Activated naive CD4-positive, alpha-beta T cell treated with anti-CD3 and anti-CD28 coated beads, Interleukin-2, amount 50 U/mL, for 24 hours (primary cell): ENCODE results near the gene KPNA6.
"Not testable (repeated sequence)": the region's sequence is repeated elsewhere in the genome, so short reads cannot be mapped to it uniquely, and the experiment has no call there.

Source experiments
- H3K27ac Mint-ChIP-seq: one replicate; pipeline ENCODE4 v1.8.0; 2021; ENCODE audit warnings: mild to moderate bottlenecking, mixed read lengths
- H3K27me3 Mint-ChIP-seq: one replicate; pipeline ENCODE4 v1.8.0; 2021; ENCODE audit warnings: mixed read lengths
- H3K36me3 Mint-ChIP-seq: one replicate; pipeline ENCODE4 v1.8.0; 2021; ENCODE audit warnings: mixed read lengths
- H3K4me1 Mint-ChIP-seq: one replicate; pipeline ENCODE4 v1.8.0; 2021; ENCODE audit warnings: mixed read lengths
- H3K4me3 Mint-ChIP-seq: one replicate; pipeline ENCODE4 v1.8.0; 2021; ENCODE audit warnings: mild to moderate bottlenecking, mixed read lengths
- H3K9me3 Mint-ChIP-seq: one replicate; pipeline ENCODE4 v1.8.0; 2021; ENCODE audit warnings: mixed read lengths

The KPNA6 gene

GRCh38 chr1:32115496-32115895 lies 7.6 kb downstream of the KPNA6 start:
- Mint-ChIP-seq H3K4me3 (no peak overlapping the region), H3K27ac (no peak overlapping the region), H3K27me3 (no peaks in the 10 kb centered on the region), H3K36me3 (peaks cover 4% of the 10 kb centered on the region), H3K4me1 (peaks cover 71% of the 10 kb centered on the region), H3K9me3 (no peaks in the 10 kb centered on the region)

GRCh38 chr1:32116531-32116930 lies 8.7 kb downstream of the KPNA6 start:
- peaks cover 6% of the 10 kb centered on the region for H3K36me3 Mint-ChIP-seq
- H3K4me3 Mint-ChIP-seq, result no peak overlapping the region
- H3K27ac Mint-ChIP-seq, result no peak overlapping the region
- H3K4me1 Mint-ChIP-seq, result peaks cover 70% of the 10 kb centered on the region
- no peaks in the 10 kb centered on the region for H3K9me3 Mint-ChIP-seq
- no peaks in the 10 kb centered on the region for H3K27me3 Mint-ChIP-seq

- Mint-ChIP-seq H3K4me3 (peak overlapping the region; percentile 54), H3K4me1 (peaks cover 62% of the 10 kb centered on the region), H3K27ac (peak overlapping the region; percentile 47), H3K9me3 (no peaks in the 10 kb centered on the region), H3K27me3 (no peaks in the 10 kb centered on the region), H3K36me3 (peaks cover 4% of the 10 kb centered on the region)
Measured at GRCh38 chr1:32122151-32122550, 14.3 kb downstream of the KPNA6 start.

GRCh38 chr1:32123361-32123760 lies 15.5 kb downstream of the KPNA6 start:
- H3K27me3 Mint-ChIP-seq, H3K4me3 Mint-ChIP-seq, H3K9me3 Mint-ChIP-seq, H3K27ac Mint-ChIP-seq, H3K36me3 Mint-ChIP-seq: not testable (repeated sequence)
- peaks cover 65% of the 10 kb centered on the region for H3K4me1 Mint-ChIP-seq

- peaks cover 71% of the 10 kb centered on the region for H3K4me1 Mint-ChIP-seq
- H3K9me3 Mint-ChIP-seq, result no peaks in the 10 kb centered on the region
- H3K36me3 Mint-ChIP-seq, result peaks cover 2% of the 10 kb centered on the region
- H3K27me3 Mint-ChIP-seq, result no peaks in the 10 kb centered on the region
- no peak overlapping the region for H3K27ac Mint-ChIP-seq
- H3K4me3 Mint-ChIP-seq, result no peak overlapping the region
Measured at GRCh38 chr1:32125313-32125712, 17.5 kb downstream of the KPNA6 start.

GRCh38 chr1:32126770-32127169 lies 18.9 kb downstream of the KPNA6 start:
- Mint-ChIP-seq H3K9me3 (no peaks in the 10 kb centered on the region), H3K27me3 (no peaks in the 10 kb centered on the region), H3K4me3 (no peak overlapping the region), H3K4me1 (peaks cover 59% of the 10 kb centered on the region), H3K27ac (peak overlapping the region; percentile 75), H3K36me3 (no peaks in the 10 kb centered on the region)

- no peak overlapping the region for H3K27ac Mint-ChIP-seq
- H3K4me3 Mint-ChIP-seq, result no peak overlapping the region
- H3K27me3 Mint-ChIP-seq, result no peaks in the 10 kb centered on the region
- H3K9me3 Mint-ChIP-seq, result no peaks in the 10 kb centered on the region
- H3K36me3 Mint-ChIP-seq, result no peaks in the 10 kb centered on the region
- peaks cover 52% of the 10 kb centered on the region for H3K4me1 Mint-ChIP-seq
Measured at GRCh38 chr1:32127409-32128198, 19.7 kb downstream of the KPNA6 start.

GRCh38 chr1:32128479-32128878 lies 20.6 kb downstream of the KPNA6 start:
- Mint-ChIP-seq H3K4me3 (no peak overlapping the region), H3K27ac (peak overlapping the region; percentile 23), H3K4me1 (peaks cover 43% of the 10 kb centered on the region), H3K9me3 (no peaks in the 10 kb centered on the region), H3K36me3 (no peaks in the 10 kb centered on the region), H3K27me3 (no peaks in the 10 kb centered on the region)

- no peaks in the 10 kb centered on the region for H3K27me3 Mint-ChIP-seq
- H3K4me3 Mint-ChIP-seq, result no peak overlapping the region
- no peaks in the 10 kb centered on the region for H3K36me3 Mint-ChIP-seq
- no peaks in the 10 kb centered on the region for H3K9me3 Mint-ChIP-seq
- no peak overlapping the region for H3K27ac Mint-ChIP-seq
- peaks cover 42% of the 10 kb centered on the region for H3K4me1 Mint-ChIP-seq
Measured at GRCh38 chr1:32128964-32129363, 21.1 kb downstream of the KPNA6 start.

GRCh38 chr1:32133950-32134280 lies 26.1 kb downstream of the KPNA6 start:
- H3K27ac Mint-ChIP-seq, H3K27me3 Mint-ChIP-seq, H3K9me3 Mint-ChIP-seq, H3K4me3 Mint-ChIP-seq, H3K36me3 Mint-ChIP-seq: not testable (repeated sequence)
- H3K4me1 Mint-ChIP-seq, result peaks cover 41% of the 10 kb centered on the region

- Mint-ChIP-seq H3K36me3 (peaks cover 7% of the 10 kb centered on the region), H3K27ac (no peak overlapping the region), H3K4me3 (no peak overlapping the region), H3K27me3 (no peaks in the 10 kb centered on the region), H3K9me3 (no peaks in the 10 kb centered on the region), H3K4me1 (peaks cover 57% of the 10 kb centered on the region)
Measured at GRCh38 chr1:32137111-32137510, 29.3 kb downstream of the KPNA6 start.

- H3K36me3 Mint-ChIP-seq, result peaks cover 7% of the 10 kb centered on the region
- H3K27ac Mint-ChIP-seq, result no peak overlapping the region
- H3K4me1 Mint-ChIP-seq, result peaks cover 71% of the 10 kb centered on the region
- no peaks in the 10 kb centered on the region for H3K27me3 Mint-ChIP-seq
- no peak overlapping the region for H3K4me3 Mint-ChIP-seq
- no peaks in the 10 kb centered on the region for H3K9me3 Mint-ChIP-seq
Measured at GRCh38 chr1:32138965-32139364, 31.1 kb downstream of the KPNA6 start.

GRCh38 chr1:32142446-32143301 lies 34.8 kb downstream of the KPNA6 start:
- peaks cover 8% of the 10 kb centered on the region for H3K36me3 Mint-ChIP-seq
- no peak overlapping the region for H3K4me3 Mint-ChIP-seq
- H3K4me1 Mint-ChIP-seq, result peaks cover 80% of the 10 kb centered on the region
- peak overlapping the region; percentile 5 for H3K27ac Mint-ChIP-seq
- no peaks in the 10 kb centered on the region for H3K9me3 Mint-ChIP-seq
- no peaks in the 10 kb centered on the region for H3K27me3 Mint-ChIP-seq

GRCh38 chr1:32143302-32143695 lies 35.4 kb downstream of the KPNA6 start:
- peaks cover 74% of the 10 kb centered on the region for H3K4me1 Mint-ChIP-seq
- H3K4me3 Mint-ChIP-seq, H3K27me3 Mint-ChIP-seq, H3K9me3 Mint-ChIP-seq, H3K36me3 Mint-ChIP-seq, H3K27ac Mint-ChIP-seq: not testable (repeated sequence)

- Mint-ChIP-seq H3K27ac (no peak overlapping the region), H3K36me3 (peaks cover 12% of the 10 kb centered on the region), H3K9me3 (no peaks in the 10 kb centered on the region), H3K4me1 (peaks cover 69% of the 10 kb centered on the region), H3K4me3 (no peak overlapping the region), H3K27me3 (no peaks in the 10 kb centered on the region)
Measured at GRCh38 chr1:32144033-32144432, 36.2 kb downstream of the KPNA6 start.

GRCh38 chr1:32147799-32148198 lies 39.9 kb downstream of the KPNA6 start:
- H3K4me3 Mint-ChIP-seq, H3K27me3 Mint-ChIP-seq, H3K9me3 Mint-ChIP-seq, H3K27ac Mint-ChIP-seq: not testable (repeated sequence)
- Mint-ChIP-seq H3K36me3 (peaks cover 11% of the 10 kb centered on the region), H3K4me1 (peaks cover 57% of the 10 kb centered on the region)
